GM18511 (cell line): Measurements from ENCODE around the gene LY9.
A peak's percentile ranks its signal among the peaks of the same experiment; 100 is the strongest.

Experiments
- ATAC-seq: cut with Tn5 transposase; IDR thresholded peaks from one replicate; pipeline ENCODE4 v1.9.1; 2021; ENCODE audit warnings: mild to moderate bottlenecking, moderate library complexity; ENCODE audit not compliant: unreplicated experiment

LY9 gene

DNA sequence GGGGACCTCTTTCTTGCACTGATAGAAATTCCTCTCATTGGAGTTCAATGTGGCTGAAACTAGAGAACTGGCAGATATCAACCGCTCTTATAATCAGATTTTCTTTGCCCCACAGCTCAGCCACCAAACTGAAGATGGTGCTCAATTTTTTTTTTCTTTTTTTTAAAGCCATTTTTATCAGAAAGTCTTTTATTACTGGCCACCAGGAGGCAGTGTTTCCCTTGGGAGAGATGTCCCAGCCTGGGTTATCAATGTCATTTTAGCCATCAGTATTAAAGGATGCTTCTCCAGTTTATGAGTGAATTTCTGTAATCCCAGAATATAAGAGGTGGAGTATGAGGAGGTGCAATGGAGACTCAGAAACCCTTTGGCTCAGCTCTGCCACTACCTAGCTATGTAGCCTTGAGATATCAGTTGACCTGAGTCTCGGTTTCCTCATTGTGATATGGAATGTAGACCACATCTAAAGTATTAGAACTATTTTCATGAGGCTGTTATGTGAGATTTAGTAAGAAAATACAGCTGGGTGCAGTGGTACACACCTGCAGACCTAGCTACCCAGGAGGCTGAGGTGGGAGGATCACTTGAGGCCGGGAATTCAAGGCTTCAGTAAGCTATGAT, 39.1 kb downstream of the LY9 start:
- no peak for ATAC-seq

DNA sequence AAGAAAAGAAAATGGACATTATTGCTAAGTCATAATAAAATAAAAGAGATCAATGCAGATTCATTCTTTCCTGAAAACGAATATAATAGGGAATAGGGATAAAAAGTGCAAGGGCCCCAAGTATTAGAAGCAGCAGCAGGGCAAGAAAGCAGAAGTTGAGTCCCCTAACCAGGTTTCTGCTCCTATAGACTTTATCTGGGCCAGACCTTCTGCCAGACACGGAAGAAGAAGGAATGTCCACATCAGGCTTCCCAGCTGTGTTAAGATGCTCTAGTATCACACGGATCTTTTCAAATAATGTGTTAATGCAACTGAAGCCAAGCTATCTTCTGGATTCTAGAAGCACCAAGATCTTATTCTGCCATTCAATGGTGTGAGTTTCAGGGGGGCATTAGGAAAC, 39.8 kb downstream of the LY9 start:
- ATAC-seq: no peak

DNA sequence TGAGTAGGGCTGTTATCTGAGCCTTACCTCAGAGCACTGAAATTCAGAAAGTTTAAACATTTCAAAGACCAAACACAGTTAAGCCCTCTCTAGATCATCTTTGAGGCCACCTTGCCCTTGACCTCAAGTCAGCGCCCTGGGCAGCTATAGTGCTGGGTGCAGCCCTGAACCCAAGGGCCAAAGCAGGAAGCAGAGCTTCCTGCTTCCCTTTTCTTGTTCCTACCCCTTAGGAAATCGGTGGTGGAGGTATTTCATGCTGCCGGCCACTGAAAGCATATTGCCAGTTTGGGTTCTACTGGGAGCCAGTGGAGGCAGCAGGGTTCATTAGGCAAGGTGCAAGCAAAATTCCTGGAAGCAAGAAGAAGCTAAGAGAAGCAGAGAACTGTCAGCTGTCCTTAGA, 40.6 kb downstream of the LY9 start:
- no peak for ATAC-seq

DNA sequence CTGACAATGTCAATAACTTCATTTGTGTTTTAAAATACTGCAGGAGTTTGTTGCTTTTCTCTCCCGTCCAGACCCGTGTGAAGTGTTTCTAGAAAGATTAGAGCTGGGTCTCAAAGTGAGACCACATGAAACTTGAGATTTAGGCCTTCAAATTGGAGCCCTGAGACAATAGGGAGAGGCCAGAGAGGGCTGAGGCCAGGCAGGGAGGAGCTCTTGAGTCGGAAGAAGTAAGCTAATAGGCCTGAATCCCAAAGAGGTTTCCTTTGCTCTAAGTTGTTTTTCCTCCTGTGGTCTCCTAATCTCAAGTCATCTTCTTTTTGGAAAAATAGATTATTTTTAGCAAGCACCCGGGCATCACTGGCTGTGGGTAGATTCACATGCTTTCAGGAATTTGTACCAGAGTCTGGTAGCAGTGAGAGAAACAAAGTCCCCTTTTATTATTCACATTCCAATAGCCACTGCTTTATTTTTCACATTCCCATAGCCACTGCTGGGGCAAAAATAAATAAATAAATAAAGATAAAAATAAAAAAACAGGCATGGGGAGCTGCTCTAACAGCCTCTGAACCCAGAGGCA, 41.1 kb downstream of the LY9 start:
- ATAC-seq: no peak

DNA sequence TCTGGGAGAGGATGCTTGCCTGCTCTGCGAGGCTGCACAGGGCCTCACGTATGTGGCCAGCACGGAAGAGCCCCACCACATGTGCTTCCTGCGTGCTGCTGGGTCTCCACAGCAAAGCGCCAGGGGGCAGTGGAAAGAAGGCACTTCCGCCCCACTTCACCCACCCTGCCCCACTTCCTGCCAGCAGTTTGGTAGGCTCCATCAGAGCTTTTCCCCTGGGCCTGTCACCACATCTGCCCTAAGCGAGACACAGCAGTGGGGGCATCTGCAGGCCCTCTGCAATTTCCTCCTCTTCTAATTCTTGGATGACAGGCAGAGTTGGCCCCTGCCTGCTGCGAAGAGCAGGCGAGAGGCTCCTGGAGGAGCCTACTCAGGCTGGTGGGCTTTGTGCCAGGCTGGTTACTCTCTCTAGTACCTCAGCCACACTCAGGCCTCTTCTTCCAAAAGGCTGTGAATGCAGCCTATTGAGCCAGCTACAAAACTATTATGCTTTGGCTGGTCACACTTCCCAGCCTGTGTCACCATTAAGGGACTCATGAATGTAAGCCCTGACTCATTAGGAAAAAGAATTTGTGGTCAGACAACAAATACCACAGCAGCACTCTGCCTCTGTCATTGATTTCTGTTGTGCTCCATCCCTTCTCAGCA, 41.7 kb downstream of the LY9 start:
- ATAC-seq: peak; percentile 86

DNA sequence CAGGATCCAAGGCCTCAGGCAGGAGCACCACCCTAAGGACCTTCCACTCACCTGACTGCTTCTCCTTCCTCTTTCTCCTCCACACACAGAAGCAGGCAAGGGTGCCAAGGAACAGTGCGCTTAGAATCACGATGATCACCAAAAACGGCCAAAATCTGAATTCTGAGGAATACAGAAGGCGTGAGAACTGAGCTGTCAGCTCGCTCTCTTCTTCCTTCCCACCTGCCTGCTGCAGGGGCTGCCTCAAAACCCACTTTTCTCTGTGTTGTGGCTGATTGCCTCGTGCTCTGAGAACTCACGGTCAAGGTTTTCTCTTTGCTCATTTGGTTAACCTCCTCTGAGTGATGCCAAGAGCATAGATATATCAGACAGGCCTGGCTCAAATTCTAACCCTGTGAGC, 42.9 kb downstream of the LY9 start:
- no peak for ATAC-seq

DNA sequence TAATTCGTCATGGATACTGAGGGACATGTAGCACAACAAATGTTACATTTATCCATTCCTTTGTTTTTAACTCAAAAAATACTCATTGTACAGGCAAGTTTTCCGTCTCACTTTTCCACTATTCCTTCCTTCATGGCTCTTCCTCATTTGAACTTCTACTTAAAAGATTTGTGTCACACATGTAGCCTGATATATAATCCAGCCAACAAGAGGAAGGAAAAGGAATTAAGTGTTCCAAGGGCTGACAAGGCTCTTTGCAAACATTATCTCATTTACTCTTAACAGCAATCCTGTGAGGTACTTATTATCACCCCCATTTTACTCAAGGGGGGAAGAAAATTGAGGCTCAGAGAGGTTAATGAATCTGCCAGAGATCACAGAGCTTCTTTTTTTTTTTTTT, 43.8 kb downstream of the LY9 start:
- no peak for ATAC-seq

DNA sequence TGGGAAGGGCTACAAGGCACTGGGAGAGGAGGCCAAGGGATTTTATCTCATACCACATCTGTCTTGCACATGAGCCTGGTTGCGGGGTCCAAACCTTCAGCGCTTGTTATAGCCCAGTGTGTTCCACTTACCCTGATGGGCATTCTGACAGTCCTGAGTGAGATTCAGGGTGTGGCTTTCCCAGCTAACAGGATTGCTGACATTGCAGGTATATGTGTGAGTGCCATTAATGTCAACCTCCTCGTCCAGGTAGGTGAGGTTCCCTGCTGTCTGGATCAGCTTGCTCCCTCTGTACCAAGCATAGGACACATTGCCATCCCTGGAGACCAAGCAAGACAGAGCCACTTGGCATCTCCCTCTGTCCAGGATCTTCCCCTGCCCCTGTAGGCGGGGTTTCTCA, 45.1 kb downstream of the LY9 start:
- ATAC-seq: no peak

DNA sequence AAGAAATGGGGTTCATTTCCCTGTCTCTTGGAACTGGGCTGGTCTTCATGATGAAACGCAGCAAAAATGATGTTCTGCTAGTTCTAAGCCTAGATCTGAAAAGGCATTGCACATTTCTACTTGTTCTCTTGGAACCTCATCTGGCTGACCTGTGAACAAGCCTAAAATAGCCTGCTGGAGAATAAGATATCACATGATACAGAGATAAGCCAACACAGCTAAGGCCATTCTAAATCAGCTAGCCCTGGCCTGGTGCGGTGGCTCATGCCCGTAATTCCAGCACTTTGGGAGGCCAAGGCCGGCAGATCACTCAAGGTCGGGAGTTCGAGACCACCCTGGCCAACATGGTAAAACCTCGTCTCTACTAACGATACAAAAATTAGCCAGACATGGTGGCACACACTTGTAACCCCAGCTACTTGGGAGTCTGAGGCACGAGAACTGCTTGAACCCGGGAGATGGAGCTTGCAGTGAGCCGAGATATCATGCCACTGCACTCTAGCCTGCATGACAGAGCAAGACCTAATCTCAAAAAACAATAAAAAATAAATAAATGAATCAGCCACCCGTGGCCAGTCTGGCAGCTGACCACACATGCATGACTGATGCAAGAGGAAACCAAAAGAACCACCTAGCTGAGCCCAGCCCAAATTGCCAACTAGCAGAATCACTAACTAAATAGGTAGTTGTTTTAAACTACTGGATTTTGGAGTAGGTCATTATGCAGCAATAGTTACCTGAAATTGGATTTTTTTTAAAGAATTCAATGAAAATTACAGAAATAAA, 48.7 kb downstream of the LY9 start:
- ATAC-seq: no peak

DNA sequence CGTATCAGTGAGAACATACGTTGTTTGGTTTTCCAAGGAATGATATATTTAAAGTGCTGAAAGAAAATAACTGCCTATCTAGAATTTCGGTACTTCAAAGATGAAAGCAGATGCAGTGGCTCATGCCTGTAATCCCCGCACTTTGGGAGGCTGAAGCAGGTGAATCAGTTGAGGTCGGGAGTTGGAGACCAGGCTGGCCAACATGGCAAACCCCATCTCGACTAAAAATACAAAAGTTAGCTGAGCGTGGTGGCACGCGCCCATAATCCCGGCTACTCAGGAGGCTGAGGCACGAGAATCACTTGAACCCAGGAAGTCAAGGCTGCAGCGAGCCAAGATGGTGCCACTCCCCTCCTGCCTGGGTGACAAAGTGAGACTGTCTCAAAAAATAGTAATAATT, 50.3 kb downstream of the LY9 start:
- no peak for ATAC-seq

DNA sequence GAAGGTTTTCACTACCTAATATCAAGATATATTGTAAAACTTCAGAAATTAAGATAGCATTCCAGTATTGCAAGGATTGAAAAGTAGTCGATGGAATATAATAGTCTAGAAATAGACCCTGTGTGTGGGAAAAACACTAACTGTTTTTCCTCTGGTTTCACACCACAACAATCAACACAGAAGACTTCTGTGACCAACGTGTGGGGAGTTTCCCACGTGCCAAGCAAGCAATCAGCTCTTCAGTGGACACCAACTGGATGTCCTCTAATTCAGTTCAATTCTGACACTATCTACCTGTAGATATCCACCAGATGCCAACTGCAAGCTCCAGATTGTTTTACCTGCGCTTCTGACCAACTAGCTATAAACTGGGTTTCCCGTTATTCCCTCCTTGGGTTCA, 54.6 kb downstream of the LY9 start:
- ATAC-seq: no peak

DNA sequence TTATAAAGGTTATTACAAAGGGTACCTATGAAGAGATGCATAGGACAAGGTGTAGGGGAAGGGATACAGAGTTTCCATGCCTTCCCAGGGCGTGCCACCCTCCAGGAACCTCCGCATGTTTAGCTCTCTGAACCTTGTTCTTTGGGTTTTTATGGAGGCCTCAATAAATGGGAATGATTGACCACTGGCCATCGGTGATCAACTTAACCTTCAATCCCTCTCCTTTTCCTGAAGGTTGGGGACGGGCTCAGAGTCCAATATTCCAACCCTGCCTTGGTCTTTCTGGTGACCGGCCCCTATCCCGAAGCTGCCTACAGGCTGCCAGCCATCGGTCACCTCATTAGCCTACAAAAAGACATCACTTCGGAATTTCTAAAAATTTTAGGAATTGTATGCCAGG, 55.0 kb downstream of the LY9 start:
- ATAC-seq: no peak

DNA sequence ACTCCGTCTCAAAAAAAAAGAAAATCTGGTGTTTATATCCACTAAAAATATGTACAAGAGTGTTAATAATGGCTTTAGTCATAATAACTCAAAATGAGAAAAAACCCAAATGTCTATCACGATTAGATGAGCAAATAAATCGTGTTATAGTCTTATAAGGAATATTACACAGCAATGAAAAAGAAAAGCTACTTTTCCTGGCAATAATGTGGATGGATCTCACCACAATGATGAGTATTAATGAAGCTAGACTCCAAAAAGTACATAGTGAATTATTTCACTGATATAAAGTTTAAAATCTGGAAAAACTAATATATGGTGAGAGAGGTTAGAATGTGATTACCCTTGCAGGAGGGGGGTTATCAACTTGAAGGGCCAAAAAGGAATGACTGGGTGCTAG, 57.0 kb downstream of the LY9 start:
- no peak for ATAC-seq

DNA sequence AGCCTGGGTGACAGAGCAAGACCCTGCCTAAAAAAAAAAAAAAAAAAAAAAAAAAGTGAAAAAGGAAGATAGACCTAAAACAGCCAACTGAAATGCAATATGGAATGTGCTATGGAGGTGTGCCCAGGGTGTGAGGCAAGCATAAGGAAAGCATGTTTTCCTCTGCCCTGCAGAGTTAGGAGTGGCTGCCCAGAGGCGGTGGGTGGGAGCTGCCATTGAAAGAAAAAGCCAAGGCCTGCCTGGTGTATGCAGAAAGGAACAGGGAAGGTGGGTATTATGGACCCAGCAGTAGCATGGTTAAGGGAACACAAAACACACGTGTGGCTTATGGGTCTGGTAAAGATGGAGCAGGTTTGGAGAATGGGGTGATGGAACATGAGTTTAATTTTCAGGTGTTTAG, 57.8 kb downstream of the LY9 start:
- ATAC-seq: no peak

DNA sequence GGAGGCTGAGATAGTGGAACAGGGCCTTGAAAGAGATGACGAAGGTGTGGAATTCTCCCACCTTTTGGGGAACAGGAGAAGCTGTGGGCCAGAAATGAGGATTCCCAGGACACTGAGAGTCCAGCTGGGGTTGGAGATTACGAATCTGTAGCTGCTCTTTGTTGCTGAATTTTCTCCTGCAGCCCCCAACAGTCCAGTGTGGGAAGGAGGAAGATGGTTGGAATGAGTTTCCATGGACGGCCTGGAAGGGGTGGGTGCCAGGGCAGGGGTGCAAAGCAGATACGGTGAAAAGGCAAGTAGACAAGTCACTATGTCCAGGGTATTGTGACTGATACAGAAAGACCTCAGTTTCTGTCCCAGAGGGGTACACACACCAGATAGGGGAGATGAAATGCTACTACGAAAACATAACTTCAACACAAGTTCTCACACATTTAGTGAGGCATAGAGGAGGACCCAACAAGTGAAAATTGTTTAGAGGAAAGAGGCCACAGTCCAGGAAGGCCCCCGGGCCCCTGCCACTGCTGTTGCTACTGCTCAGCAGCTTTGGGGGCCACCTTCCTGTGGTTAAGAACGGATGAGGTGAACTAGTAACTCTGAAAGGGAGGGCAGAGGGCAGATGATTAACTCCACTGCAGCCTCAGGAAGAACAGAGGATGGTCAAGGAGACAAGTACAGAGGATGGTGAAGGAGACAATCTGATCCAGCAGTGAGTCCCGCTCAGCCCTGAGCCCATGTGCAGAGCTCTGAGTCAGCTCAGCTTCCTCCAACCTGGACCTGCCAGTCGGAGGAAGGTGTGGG, 59.4 kb downstream of the LY9 start:
- peak; percentile 92 for ATAC-seq

DNA sequence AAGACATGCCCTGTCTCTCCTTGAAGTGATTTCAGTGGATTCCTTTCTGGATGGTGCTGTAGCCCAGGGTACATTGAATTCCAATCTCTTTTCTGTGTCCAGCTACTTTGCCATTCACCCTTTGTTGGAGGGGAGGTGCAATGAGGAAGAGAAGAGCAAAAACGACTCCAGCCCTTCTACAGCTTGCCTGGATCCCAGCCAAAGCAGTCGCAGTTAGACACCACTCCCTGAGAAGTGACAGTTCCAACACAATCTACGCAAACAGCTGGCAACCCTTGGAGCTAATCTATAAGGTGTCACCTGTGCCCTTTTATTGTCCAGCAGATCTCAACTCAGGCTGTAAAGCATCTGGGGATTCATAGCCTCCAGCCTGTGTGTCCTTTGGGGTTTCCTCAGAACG, 62.1 kb downstream of the LY9 start:
- no peak for ATAC-seq

DNA sequence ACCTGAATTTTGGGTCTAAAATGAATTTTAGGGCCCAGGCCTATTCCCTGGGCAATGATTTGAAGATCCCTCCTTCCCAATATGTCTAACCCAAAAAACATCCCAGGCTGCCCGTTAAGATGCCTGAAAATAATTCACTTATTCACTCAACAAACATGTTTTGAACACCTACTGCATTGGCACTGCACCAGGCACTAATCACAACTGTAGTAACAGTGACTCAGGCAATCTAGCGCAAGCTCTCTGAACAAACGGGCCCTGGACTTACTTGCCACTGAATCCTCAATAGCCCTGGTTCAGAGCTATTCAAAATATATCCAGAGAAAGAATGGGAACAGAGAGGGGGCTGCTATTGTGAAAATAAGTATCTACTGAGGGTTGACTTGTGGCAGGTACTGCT, 62.5 kb downstream of the LY9 start:
- ATAC-seq: no peak

DNA sequence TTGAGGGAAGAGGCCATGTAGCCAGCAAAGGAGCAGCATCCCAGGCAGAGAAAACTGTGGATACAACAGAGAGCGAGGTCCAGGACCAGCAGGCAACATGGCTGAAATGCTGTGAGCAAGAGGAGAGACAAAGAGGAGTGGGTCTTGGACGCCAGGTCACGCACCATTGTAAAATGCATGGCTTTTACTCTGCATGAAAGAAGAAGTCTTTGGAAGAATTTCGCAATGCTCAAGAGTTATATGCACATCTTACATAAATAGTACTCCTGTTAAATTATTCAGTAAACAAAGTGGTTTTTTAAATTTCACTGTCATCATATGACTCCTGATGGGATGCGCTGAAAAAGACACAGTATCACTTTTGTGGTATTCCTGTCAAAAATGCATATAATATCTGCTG, 63.2 kb downstream of the LY9 start:
- no peak for ATAC-seq

DNA sequence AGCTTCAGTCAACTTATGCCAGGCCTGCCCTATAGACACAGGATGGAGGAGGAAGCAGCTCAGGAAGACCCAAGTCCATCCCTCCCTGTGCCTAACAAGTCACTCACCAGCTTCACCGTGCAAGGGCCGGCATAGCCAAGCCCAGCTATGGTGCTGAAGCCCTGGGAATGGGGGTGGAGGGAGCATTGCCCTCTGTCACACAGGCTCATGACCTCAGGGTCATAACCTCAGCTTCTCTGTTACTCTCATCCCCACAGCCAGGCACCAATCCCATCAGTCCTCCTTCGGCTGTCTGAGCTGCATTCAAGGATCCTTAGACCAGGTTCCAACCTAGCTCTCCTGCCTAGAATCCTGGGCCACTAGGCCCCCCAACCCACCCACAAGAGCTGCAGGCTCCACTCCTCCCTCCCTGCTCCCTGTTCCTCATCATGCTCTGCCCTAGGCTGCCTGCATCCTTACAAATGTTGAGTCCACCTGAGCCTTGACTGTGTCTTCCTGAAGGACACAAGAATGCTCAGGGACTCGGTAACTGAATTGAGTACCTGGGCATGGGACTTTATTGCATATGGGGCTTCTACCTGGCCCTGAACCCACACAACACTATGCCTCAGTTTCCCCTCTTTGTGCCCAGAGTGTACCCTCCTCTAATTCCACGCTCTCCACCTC, 65.0 kb downstream of the LY9 start:
- ATAC-seq: no peak

DNA sequence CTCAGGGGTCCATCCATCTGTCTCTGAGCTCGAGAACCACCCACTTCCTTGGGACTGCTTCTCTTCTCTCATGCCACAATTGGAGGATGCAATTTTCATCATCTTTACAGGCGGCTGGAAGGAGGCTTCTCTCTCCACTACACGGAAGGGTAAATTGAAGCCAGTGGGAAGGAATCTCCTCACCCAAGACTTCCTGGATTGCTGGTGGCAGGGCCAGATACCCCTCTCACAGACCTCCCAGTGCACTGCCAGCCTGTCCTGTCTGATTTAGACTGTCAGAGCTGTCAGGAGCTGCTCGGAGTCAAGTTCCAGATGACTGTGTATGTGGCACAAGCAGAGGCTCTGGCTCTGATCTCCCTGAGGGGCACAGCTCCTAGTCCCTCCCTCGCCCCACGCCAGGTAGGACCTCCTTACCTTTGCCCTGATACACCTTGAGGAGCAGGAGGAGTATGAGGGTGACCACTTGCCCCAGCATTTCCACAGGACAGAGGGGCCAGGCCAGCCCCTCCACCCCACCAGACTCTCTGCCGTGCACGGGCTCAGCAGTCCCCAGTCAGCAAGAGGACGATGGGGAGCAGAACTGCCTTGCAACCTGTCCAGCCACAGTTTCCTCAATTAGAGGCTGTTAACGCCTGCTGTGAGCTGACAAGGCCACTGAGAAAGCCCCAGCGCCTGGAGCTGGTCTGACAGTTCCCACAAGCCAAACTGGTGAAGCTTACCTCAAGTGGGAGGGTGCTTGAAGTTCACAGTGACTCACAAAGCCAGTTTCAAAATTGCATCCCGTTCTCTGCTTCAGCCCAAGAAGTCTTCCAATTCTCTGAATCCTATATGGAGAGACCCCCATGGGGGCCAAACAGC, 66.5 kb downstream of the LY9 start, which contains the start of gene CD244:
Gene CD244, minus strand, starts transcription at position 685 of the 858 bp plus-strand sequence. Its CDS starts 210 bp downstream, at position 475.
- peak; percentile 82 for ATAC-seq
